ENCODE results near the gene KRT6A. TPM values are rescaled to one million over a fixed set of nuclear protein-coding genes. Genes with fewer than 3 reads are reported as not detected.

KRT6A gene
- total and polyA plus RNA-seq, 2 of the 8 experiments (the other 6 are each of a cell fraction or from before 2014, with no cell fraction given), result 0.11 TPM; not detected in 1

- no peak for TF ChIP-seq CHD7 (IDR thresholded peaks at IDR 0.05; ENCODE audit: insufficient replicate concordance, low read length)
- no peak for TF ChIP-seq JUND (IDR thresholded peaks at IDR 0.05; ENCODE audit: low read length)
- no peak for TF ChIP-seq RAD21 (IDR thresholded peaks at IDR 0.05 in 1 of 2, conservative IDR thresholded peaks at IDR 0.05 in 1 of 2; ENCODE audit: low read depth in 2 of 2, low read length in 2 of 2)
- no peak for TF ChIP-seq EGR1 (IDR thresholded peaks at IDR 0.05; ENCODE audit: borderline replicate concordance, low read depth, low read length)
- TF ChIP-seq E2F6 (IDR thresholded peaks at IDR 0.05), result no peak
These were observed 21.6 kb upstream of the KRT6A start (continued) for GRCh38 chr12:52514471-52515318.
